ENCODE data around the gene RNF227.

Gene RNF227

DNA sequence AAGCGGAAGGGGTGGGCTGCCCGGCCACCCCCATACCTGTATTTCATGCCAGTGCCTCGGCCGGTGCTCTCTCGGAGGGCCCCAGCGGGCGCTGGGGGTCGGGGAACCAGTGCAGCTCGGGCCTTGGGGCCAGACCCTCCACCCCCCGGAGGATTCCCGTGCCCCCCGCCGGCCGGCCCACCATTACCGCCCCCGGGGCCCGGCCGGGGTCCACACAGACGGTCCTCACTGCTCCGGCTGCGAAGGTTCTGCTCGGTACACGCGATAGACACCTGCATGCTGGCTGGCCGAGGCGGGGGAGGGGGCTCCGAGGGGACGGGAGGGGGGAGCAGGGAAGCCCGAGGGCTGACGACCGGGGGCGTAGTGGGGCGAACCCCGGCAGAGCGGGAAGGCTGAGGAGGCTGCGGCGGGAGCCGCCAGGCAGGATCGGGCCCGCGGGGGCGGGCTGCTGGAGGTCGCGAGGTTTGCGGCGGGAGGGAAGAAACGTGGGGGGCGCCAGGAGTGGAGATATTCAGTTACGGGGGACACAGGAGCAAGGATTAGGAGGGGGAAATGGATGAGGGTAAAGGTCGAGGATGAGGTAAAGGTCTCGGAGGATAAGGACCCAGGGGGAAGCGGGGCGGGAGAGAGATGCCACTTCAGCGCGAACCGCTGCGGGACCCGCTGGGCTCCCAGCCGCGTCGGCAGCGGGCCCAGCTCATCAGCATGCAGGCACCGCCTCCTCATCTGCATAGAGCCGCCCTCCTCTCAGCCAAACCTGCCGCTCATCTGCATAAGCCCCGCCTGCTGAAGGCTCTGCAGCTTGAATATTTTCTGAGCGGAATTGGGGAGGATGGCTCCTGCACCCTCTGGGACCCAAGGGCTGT, 13.3 kb upstream of the RNF227 start, which contains the start of gene KCNAB3:
KCNAB3 (minus strand) TSS at position 699 of the 866 bp plus-strand sequence; CDS start at position 278, 421 bp downstream.
- peak; percentile 79 for DNase-seq (ENCODE audit: low read depth)

DNA sequence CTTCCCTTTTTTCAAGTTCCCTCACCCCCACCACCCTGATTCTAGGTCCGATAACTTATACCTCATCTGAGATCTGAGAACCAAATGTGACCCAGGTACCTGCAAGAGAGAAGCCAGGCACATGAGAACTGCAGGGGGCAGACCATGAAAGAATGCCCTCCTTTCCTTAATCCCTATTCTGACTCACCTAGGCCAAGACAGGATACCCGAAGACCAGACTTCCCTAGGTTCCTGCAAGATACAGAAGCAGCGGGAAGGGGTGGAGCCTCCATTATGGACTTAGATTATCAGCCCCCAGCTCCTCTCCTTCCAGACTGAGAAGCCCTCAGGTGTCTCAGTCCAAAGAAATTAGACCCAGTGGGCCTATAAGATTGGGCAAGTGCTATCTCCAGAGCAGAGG, 11.5 kb upstream of the RNF227 start:
- DNase-seq (ENCODE audit: low read depth), result peak; percentile 28

DNA sequence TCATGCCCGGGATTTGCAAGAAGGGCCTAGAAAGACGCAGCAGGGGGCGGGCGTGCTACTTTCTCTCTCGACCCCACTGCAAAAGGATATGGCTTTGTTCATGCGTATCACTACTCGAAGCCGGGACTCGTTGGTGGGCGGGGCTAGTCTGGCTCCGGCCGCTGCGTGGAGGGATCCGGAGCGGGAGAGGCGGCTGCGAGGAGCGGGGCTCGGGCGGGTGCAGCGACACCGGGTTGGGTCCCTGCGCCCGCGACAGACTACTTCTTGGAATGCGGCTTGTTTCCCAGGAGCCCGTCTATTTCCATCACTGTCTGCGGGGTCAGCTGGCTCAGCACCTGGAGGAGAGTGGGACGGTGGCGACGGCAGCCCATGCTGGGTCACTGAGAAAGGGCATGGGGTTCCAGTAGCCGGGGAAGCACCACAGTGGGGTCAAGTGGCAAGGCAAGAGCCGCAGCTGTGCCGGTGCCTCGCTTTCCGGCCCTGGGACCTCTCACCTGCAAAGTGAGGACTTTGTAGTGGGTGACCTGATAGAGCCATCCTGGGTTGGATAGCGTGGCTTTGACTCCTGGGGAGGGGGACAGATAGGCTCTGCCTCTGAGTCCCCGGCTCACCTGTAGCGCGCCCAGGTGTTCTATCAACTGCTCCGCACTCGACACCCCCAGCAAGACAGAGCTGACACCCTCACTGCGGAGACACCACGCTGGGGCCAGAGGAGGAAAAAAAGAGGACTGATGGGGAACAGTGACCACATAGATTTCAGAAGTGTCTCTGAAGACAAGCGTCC, 6.9 kb upstream of the RNF227 start:
- peak; percentile 68 for DNase-seq (ENCODE audit: low read depth)

DNA sequence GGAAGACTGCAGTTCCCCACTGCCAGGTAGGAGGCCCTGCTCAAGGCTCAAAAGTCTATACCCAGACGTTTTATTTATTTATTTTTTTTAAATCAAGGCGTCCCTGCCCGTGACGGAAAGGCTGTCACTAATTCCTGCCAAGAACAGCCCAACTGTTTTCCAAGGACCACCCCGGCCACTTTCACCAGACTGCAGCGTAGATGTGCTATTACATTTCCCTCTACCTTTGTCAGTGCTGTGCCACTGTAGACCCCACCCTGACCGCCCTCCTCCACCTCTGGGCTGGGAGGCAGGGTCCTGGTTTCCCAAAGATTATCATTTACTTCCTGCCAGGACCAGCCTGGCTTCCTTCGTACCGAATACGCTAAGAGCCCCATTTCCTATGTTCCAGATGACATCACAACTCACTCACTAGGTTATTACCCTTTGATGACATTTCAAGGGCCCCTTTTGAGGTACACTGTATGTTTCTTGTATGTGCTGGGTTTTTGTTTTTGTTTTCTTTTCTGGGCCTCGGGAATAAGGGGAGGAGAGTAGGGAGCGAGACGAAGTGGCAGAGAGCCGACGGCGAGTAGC, 6.3 kb upstream of the RNF227 start:
- DNase-seq (ENCODE audit: low read depth), result no peak

DNA sequence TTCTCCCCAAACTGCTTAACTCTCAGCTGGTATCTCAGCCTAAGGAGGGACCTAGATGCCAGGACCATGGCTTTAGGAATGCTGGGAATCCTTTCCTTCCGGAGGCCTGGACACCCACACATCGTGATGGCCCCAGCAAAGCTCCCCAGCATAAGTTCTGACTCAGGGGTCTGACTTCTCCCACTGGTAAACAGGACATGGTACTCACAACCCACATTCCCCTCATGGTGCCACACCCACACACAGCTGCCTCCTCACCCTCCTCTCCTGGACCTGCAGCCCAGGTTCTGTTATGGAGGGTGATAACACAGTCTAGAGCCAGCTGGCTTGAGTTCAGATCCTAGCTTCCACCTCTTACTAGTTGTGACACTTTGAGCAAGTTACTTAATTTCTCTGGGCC, 719 bp upstream of the RNF227 start:
- peak; percentile 74 for DNase-seq (ENCODE audit: low read depth)

DNA sequence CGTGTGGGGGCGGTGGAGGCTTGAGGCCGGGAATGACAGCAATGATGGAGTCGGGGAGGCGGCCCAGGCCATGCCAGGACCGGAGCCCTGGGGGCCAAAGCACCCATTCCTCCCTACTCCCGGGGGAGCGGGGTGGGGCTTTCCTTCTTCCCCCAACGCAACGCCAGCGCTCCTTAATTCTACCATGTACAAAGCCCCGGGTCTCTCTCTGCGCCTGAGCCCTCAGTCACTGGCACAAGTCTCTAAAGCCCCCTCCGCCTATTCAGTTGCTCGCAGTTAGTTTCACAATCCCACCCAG, 245 bp upstream of the RNF227 start:
- DNase-seq (ENCODE audit: low read depth), result no peak

DNA sequence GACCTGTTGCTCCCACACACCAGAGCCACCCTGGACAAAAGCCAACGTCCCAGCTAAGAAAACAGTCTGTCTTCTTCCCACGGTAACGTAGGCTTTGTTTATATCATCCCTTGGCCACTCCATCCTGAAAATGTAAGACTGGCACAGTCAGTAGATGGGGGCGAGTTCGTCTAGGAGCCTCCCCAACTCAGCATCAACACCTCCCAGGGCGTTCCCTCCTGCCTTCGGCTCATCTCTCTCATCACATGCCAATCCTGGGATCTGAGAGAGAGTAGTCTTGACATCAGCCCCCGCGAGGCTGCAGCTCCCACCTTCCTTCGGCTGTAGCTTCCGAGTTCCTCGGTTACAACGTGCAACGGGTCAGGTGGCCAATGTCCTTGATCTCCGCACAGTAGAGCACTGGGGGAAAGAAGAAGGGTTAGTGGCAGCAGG, 894 bp downstream of the RNF227 start:
- DNase-seq (ENCODE audit: low read depth), result no peak

DNA sequence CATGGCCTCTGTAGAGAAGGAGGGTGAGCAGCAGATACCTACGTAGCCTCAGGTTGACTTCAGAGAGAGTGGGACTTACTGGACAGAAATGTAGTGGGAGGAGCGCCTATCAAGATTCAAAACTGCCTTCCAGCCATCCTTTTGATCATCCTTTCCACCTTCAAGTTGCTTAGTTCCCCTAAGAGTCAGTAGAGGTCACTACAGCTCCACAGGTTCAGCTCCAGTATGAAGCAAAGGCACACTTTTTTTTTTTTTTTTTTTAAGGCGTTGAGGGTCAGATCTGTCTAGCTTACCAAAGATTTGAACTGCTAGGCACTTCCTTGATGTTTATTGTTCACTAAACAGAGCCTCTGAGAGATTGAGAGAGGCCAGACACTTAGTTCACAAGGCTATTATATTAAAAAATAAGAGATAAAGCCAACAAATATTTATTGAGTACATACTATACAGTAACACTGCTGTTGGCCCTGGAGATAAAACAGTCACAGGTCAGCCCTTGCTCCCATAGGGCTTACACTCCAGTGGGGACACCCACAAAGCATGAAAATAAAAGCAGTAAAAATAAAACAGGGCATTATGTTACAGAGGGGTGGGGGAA, 3.1 kb downstream of the RNF227 start:
- DNase-seq (ENCODE audit: low read depth), result peak; percentile 89

DNA sequence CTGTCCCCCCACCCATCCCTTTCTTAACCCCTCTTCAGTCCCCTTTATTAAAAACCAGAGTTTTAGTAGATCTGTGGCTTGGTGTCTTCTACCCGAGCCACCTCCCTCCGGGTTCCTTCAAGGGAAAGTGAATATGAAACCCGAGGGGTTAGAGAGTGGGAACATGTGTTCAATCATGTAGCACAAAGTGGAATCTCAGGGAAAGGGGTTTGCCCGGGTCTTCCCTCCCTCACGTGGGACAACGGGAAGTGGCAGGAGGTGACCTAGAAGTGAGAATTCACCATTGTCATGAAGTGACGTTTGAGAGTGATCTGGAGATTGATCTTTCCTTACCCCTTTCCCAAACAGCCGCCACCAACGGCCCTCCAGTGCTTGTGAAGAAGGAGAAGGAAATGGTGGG, 5.0 kb downstream of the RNF227 start:
- no peak for DNase-seq (ENCODE audit: low read depth)

DNA sequence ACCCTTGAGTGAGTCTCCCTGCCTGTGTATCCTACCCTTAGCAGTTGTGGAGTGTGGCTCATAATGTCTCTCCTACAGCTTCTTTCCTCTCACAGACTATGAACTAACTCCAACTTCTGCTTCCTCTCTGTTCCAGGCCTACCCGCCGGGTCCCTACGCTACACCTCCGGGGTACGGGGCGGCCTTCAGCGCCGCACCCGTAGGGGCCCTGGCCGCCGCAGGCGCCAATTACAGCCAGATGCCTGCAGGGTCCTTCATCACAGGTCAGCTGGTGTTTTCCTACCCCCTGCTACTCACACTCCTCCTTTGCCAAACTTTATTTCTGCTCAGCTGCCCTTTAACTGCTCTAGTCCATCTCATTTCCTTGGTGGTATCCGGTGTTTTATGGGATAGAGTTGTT, 5.4 kb downstream of the RNF227 start:
- no peak for DNase-seq (ENCODE audit: low read depth)

DNA sequence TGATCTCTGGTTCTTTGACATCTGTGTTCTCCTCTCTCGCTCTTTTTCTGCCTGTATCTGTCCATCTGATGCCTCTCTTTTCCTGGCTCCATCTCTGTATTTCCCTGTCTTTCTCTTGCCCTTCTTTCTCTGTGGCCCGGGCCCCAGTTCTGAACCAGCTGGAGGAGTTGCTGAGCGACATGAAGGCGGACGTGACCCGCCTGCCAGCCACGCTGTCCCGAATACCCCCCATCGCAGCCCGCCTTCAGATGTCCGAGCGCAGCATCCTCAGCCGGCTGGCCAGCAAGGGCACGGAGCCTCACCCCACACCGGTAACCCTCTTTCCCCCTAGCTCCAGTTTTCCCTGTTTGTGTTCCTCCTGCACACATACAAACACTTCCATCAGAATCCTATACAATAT, 5.8 kb downstream of the RNF227 start:
- DNase-seq (ENCODE audit: low read depth), result no peak

DNA sequence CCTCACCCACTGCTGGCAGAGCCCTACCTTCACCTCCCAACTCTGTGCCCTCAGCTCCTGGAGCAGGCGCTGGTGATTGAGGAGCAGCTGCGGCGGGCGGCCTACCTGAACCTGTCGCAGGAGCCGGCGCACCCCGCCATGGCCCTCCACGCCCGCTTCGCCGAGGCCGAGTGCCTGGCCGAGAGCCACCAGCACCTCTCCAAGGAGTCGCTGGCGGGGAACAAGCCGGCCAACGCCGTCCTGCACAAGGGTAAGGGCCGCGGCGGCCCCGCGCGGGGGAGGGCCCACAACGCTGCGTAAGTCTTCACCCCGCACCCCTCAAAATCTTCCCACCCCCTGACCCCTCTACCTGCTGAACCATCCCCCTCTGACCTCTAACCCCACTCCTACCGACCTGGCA, 7.0 kb downstream of the RNF227 start:
- no peak for DNase-seq (ENCODE audit: low read depth)

DNA sequence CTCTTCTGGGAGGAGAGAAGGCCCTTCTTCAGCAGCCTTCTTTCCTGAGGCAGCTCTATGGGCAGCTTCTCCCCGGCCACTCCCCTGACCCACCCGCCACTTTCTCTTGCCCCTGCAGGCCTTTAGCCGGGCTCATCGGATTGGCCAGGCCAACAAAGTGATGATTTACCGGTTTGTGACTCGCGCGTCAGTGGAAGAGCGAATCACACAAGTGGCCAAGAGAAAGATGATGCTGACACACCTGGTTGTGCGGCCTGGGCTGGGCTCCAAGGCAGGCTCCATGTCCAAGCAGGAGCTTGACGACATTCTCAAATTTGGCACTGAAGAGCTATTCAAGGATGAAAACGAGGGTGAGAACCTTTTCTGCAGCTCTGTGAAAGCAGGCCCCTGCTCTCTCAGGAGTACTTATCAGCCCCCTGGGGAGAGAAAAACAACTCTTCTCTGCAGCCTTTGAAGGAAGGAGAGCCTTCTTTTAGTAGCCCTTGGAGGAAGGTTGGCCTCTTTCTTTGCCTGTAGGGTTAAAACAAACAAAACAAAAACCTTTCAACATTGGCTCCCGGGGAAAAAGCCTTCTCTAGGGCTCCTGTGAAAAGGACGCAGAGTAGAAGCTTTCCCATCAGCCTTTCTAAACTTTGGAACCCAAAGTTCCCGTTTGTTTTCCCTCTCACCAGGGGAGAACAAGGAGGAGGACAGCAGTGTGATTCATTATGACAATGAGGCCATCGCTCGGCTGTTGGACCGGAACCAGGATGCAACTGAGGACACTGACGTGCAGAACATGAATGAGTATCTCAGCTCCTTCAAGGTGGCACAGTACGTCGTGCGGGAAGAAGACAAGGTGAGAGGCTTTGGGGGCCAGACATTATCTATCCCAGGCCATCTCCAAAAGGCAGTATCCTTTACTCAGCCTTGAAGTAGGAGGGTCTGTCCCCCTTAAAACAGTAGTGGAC, 12.7 kb downstream of the RNF227 start:
- DNase-seq (ENCODE audit: low read depth), result no peak

DNA sequence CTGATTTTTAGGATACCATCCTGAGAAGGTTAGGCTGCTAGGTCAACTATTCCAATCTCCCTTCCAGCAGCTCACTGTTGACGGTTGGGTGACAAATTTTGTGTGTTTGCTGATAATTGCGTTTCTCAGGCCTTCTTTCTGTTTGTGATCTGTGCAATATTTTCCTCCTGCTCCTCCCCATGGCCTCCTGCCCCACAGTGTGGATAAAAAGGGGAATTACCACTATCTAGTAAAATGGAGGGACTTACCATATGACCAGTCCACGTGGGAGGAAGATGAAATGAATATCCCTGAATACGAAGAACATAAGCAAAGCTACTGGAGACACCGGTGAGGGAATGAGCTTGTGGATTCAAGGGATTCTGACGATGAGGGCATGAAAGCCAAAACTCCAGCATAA, 18.3 kb downstream of the RNF227 start:
- DNase-seq (ENCODE audit: low read depth), result peak; percentile 69

DNA sequence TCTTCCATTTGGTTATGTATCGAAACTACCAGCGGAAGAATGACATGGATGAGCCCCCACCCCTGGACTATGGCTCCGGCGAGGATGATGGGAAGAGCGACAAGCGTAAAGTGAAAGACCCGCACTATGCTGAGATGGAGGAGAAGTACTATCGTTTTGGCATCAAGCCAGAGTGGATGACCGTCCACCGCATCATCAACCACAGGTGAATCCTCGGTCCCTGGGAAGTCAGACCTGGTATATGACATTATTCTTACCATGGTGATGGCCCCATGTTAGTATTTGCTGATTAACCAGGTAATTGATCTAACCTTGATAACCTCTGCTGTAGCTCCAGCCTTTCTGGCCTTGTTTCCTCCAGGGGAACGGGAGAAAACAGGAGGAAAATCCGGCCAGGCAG, 19.0 kb downstream of the RNF227 start:
- DNase-seq (ENCODE audit: low read depth), result peak; percentile 46

DNA sequence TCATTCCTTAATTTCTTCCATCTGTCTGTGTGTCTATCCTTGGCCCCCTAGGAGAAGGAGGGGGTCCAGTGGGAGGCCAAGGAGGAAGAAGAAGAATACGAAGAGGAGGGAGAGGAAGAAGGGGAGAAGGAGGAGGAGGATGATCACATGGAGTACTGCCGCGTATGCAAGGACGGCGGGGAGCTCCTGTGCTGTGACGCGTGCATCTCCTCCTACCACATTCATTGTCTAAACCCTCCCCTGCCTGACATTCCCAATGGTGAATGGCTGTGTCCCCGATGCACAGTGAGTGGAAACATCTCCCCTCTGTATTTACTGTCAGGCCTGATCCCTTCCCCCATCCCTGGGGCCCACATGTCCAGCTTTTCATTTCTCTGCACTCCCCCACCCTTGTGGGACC, 21.2 kb downstream of the RNF227 start:
- DNase-seq (ENCODE audit: low read depth), result no peak

DNA sequence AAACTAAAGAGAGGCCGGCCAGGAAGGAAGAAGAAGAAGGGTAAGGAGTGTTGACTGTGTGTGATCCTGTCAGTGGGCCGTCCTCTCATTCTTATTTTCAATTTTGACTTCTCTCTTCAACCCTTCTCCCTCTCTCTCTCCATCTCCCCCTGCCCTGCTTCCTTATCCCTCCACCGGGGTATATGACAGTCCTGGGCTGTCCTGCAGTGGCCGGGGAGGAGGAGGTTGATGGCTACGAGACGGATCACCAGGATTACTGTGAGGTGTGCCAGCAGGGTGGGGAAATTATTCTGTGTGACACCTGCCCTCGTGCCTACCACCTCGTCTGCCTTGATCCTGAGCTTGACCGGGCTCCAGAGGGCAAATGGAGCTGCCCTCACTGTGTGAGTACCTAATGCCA, 21.9 kb downstream of the RNF227 start:
- DNase-seq (ENCODE audit: low read depth), result no peak

DNA sequence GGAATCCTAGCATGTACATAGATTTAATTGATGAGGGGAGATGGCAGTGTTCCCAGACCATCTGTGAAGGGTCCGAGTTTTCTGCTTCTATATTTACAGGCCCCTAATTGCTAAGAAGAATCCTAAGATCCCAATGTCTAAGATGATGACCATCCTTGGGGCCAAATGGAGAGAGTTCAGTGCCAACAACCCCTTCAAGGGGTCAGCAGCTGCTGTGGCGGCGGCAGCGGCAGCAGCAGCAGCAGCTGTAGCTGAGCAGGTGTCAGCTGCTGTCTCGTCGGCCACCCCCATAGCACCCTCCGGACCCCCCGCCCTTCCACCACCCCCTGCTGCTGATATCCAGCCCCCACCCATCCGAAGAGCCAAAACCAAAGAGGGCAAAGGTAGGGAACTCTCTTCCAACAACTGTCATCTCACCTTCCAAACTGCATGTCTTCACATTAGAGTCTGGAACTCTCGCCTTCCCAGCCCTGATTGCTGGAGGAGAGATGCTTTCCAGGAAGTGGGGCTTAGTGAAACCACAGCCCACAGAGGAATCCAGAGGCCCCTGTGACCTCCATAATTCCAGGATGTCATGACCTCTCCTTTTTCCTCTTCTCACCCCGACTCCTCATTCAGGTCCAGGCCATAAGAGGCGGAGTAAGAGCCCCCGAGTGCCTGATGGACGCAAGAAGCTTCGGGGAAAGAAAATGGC, 22.8 kb downstream of the RNF227 start:
- no peak for DNase-seq (ENCODE audit: low read depth)

DNA sequence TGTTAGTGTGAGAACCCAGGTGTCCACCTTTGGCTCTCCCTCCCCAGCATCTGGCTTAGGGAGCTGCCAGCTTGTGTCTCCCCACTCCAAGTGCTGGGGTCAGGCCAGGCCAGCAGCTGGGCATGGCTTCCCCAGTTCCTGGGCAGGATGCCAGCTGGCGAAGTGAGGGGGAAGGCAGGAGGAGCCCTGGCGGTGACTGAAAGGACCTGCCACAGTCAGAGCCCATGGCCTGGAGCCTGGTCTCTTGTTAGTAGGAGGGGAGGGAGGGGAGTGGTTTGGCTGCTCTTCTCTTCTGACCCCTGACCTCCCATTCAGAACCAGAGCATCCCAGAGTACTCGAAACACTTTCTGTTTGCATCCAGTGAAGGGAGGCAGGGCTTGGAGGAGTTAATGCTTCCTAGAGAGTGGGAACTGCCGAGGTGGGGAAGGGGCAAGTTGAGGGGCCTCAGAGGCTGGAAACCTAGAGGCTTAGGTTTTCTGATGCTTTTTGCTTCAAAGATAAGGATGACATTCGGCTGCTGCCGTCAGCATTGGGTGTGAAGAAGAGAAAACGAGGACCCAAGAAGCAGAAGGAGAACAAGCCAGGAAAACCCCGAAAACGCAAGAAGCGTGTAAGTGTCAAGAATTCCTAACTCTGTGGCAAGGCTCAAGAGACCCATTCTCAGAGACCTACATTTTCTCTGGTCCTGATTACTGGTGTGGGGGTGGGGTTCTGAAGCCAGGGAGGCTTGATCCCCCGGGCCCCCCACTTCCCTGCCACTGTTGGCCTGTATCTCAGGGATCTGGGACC, 26.7 kb downstream of the RNF227 start:
- peak; percentile 93 for DNase-seq (ENCODE audit: low read depth)
